Immature natural killer cell (primary cell): ENCODE data around the gene KISS1R. TPM values are rescaled to one million over a fixed set of nuclear protein-coding genes. Genes with fewer than 3 reads are reported as not detected.
"Not testable (repeated sequence)": the region's sequence is repeated elsewhere in the genome, so short reads cannot be mapped to it uniquely, and the experiment has no call there.

ENCODE experiments used
- DNase-seq, 3 donors: peaks; one replicate each; pipeline ENCODE4 v3.0.0; 2022; ENCODE audit warnings: mixed read lengths in 1 of 3
- H3K27ac Mint-ChIP-seq, 6 donors: one replicate each; pipeline ENCODE4 v1.8.0; 2020; ENCODE audit warnings: mixed read lengths in 6 of 6, mild to moderate bottlenecking in 5 of 6, inconsistent platforms in 4 of 6, moderate library complexity in 3 of 6
- H3K27me3 Mint-ChIP-seq, 3 donors: one replicate each; pipeline ENCODE4 v1.8.0; 2020 to 2021; ENCODE audit warnings: low read depth in 3 of 3, mild to moderate bottlenecking in 3 of 3, mixed read lengths in 3 of 3, moderate library complexity in 3 of 3, inconsistent platforms in 1 of 3
- H3K36me3 Mint-ChIP-seq, 3 donors: one replicate each; pipeline ENCODE4 v1.8.0; 2020; ENCODE audit warnings: mixed read lengths in 3 of 3, inconsistent platforms in 2 of 3, mild to moderate bottlenecking in 2 of 3
- H3K4me1 Mint-ChIP-seq, 2 donors: one replicate each; pipeline ENCODE4 v1.8.0; 2020; ENCODE audit warnings: inconsistent platforms in 2 of 2, mild to moderate bottlenecking in 2 of 2, mixed read lengths in 2 of 2, moderate library complexity in 1 of 2
- H3K4me3 Mint-ChIP-seq, 5 donors: one replicate each; pipeline ENCODE4 v1.8.0; 2020; ENCODE audit warnings: mild to moderate bottlenecking in 5 of 5, mixed read lengths in 5 of 5, inconsistent platforms in 3 of 5, moderate library complexity in 3 of 5
- H3K9me3 Mint-ChIP-seq, 6 donors: one replicate each; pipeline ENCODE4 v1.8.0; 2020; ENCODE audit warnings: mild to moderate bottlenecking in 6 of 6, mixed read lengths in 6 of 6, inconsistent platforms in 4 of 6, moderate library complexity in 3 of 6
- polyA plus RNA-seq, 3 donors: library from polyadenylated mRNA; unstranded; fragments of 300-500 nt; fragmentation: Illumina TruSeq; gene quantifications; one replicate each; pipeline ENCODE4 v1.2.3, GENCODE V29; 2021

KISS1R gene
- polyA plus RNA-seq, 3 donors from 2014 or later = not detected

GRCh38 chr19:876089-876488, 41.0 kb upstream of the KISS1R start:
- no peak for DNase-seq
- H3K27me3 Mint-ChIP-seq = peaks cover 2 to 9% (median 6%) of the 10 kb centered on the region in 3 donors
- peaks cover 0 to 13% of the 10 kb centered on the region in 2 donors for H3K4me1 Mint-ChIP-seq
- H3K9me3 Mint-ChIP-seq = no peaks in the 10 kb centered on the region
- H3K27ac Mint-ChIP-seq = no peak overlapping the region
- H3K36me3 Mint-ChIP-seq = peaks cover 0 to 9% (median 0%) of the 10 kb centered on the region in 3 donors
- H3K4me3 Mint-ChIP-seq = no peak overlapping the region

- Mint-ChIP-seq H3K4me1 (peaks cover 0 to 13% of the 10 kb centered on the region in 2 donors), H3K4me3 (no peak overlapping the region), H3K9me3 (no peaks in the 10 kb centered on the region), H3K27ac (no peak overlapping the region), H3K36me3 (peaks cover 0 to 9% (median 0%) of the 10 kb centered on the region in 3 donors), H3K27me3 (peaks cover 0 to 7% (median 5%) of the 10 kb centered on the region in 3 donors)
- no peak for DNase-seq
These were observed 40.3 kb upstream of the KISS1R start for GRCh38 chr19:876780-877314.

GRCh38 chr19:877992-878660, 39.0 kb upstream of the KISS1R start:
- not testable (repeated sequence) for H3K4me1 Mint-ChIP-seq, H3K36me3 Mint-ChIP-seq, H3K27me3 Mint-ChIP-seq, H3K27ac Mint-ChIP-seq, DNase-seq, H3K9me3 Mint-ChIP-seq, H3K4me3 Mint-ChIP-seq

- H3K4me3 Mint-ChIP-seq, DNase-seq, H3K36me3 Mint-ChIP-seq, H3K4me1 Mint-ChIP-seq, H3K9me3 Mint-ChIP-seq, H3K27me3 Mint-ChIP-seq: not testable (repeated sequence)
- peak overlapping the region in 1 of 6 donors; percentile 69 for H3K27ac Mint-ChIP-seq
These were observed 38.2 kb upstream of the KISS1R start for GRCh38 chr19:878751-879561.

GRCh38 chr19:879711-880438, 37.3 kb upstream of the KISS1R start:
- no peaks in the 10 kb centered on the region for H3K9me3 Mint-ChIP-seq
- peaks cover 0 to 3% (median 0%) of the 10 kb centered on the region in 3 donors for H3K27me3 Mint-ChIP-seq
- no peak overlapping the region for H3K4me3 Mint-ChIP-seq
- DNase-seq = no peak
- no peak overlapping the region for H3K27ac Mint-ChIP-seq
- H3K36me3 Mint-ChIP-seq = peaks cover 0 to 9% (median 0%) of the 10 kb centered on the region in 3 donors
- H3K4me1 Mint-ChIP-seq = no peaks in the 10 kb centered on the region

- peaks cover 0 to 3% (median 0%) of the 10 kb centered on the region in 3 donors for H3K27me3 Mint-ChIP-seq
- H3K27ac Mint-ChIP-seq = no peak overlapping the region
- no peak for DNase-seq
- H3K4me3 Mint-ChIP-seq = no peak overlapping the region
- H3K4me1 Mint-ChIP-seq = no peaks in the 10 kb centered on the region
- H3K9me3 Mint-ChIP-seq = no peaks in the 10 kb centered on the region
- H3K36me3 Mint-ChIP-seq = peaks cover 0 to 5% (median 0%) of the 10 kb centered on the region in 3 donors
These were observed 35.6 kb upstream of the KISS1R start for GRCh38 chr19:881385-882071.

GRCh38 chr19:882871-883497, 34.1 kb upstream of the KISS1R start:
- H3K27ac Mint-ChIP-seq = no peak overlapping the region
- DNase-seq = no peak
- H3K4me3 Mint-ChIP-seq = peak overlapping the region in 1 of 5 donors; percentile 18
- peaks cover 0 to 7% (median 0%) of the 10 kb centered on the region in 3 donors for H3K36me3 Mint-ChIP-seq
- H3K9me3 Mint-ChIP-seq = no peaks in the 10 kb centered on the region
- H3K4me1 Mint-ChIP-seq = no peaks in the 10 kb centered on the region
- peaks cover 0 to 5% (median 2%) of the 10 kb centered on the region in 3 donors for H3K27me3 Mint-ChIP-seq

GRCh38 chr19:883661-884211, 33.4 kb upstream of the KISS1R start:
- H3K4me1 Mint-ChIP-seq = no peaks in the 10 kb centered on the region
- no peaks in the 10 kb centered on the region for H3K9me3 Mint-ChIP-seq
- no peak overlapping the region for H3K27ac Mint-ChIP-seq
- DNase-seq = no peak
- H3K4me3 Mint-ChIP-seq = no peak overlapping the region
- H3K27me3 Mint-ChIP-seq = peaks cover 0 to 5% (median 2%) of the 10 kb centered on the region in 3 donors
- H3K36me3 Mint-ChIP-seq = peaks cover 0 to 7% (median 0%) of the 10 kb centered on the region in 3 donors

- no peak for DNase-seq
- H3K27ac Mint-ChIP-seq = no peak overlapping the region
- peaks cover 0 to 3% (median 2%) of the 10 kb centered on the region in 3 donors for H3K27me3 Mint-ChIP-seq
- peaks cover 0 to 6% (median 0%) of the 10 kb centered on the region in 3 donors for H3K36me3 Mint-ChIP-seq
- peaks cover 0 to 4% of the 10 kb centered on the region in 2 donors for H3K4me1 Mint-ChIP-seq
- no peaks in the 10 kb centered on the region for H3K9me3 Mint-ChIP-seq
- no peak overlapping the region for H3K4me3 Mint-ChIP-seq
These were observed 32.5 kb upstream of the KISS1R start for GRCh38 chr19:884420-885211.

GRCh38 chr19:885536-886224, 31.5 kb upstream of the KISS1R start:
- no peak for DNase-seq
- H3K27ac Mint-ChIP-seq = no peak overlapping the region
- peaks cover 0 to 6% (median 0%) of the 10 kb centered on the region in 3 donors for H3K36me3 Mint-ChIP-seq
- H3K4me3 Mint-ChIP-seq = no peak overlapping the region
- peaks cover 0 to 3% (median 2%) of the 10 kb centered on the region in 3 donors for H3K27me3 Mint-ChIP-seq
- H3K4me1 Mint-ChIP-seq = peaks cover 0 to 9% of the 10 kb centered on the region in 2 donors
- H3K9me3 Mint-ChIP-seq = no peaks in the 10 kb centered on the region

GRCh38 chr19:887072-887471, 30.1 kb upstream of the KISS1R start:
- DNase-seq = no peak
- peak overlapping the region in 3 of 6 donors; percentile 40 to 85 (median 65) for H3K27ac Mint-ChIP-seq
- H3K4me1 Mint-ChIP-seq = peaks cover 0 to 13% of the 10 kb centered on the region in 2 donors
- H3K9me3 Mint-ChIP-seq = no peaks in the 10 kb centered on the region
- H3K4me3 Mint-ChIP-seq = peak overlapping the region in 1 of 5 donors; percentile 7
- peaks cover 0 to 6% (median 0%) of the 10 kb centered on the region in 3 donors for H3K36me3 Mint-ChIP-seq
- peaks cover 0 to 2% (median 1%) of the 10 kb centered on the region in 3 donors for H3K27me3 Mint-ChIP-seq
